ENCODE measurements around the gene YIF1A.
"Not testable (repeated sequence)": the region's sequence is repeated elsewhere in the genome, so short reads cannot be mapped to it uniquely, and the experiment has no call there.

Gene YIF1A

DNA sequence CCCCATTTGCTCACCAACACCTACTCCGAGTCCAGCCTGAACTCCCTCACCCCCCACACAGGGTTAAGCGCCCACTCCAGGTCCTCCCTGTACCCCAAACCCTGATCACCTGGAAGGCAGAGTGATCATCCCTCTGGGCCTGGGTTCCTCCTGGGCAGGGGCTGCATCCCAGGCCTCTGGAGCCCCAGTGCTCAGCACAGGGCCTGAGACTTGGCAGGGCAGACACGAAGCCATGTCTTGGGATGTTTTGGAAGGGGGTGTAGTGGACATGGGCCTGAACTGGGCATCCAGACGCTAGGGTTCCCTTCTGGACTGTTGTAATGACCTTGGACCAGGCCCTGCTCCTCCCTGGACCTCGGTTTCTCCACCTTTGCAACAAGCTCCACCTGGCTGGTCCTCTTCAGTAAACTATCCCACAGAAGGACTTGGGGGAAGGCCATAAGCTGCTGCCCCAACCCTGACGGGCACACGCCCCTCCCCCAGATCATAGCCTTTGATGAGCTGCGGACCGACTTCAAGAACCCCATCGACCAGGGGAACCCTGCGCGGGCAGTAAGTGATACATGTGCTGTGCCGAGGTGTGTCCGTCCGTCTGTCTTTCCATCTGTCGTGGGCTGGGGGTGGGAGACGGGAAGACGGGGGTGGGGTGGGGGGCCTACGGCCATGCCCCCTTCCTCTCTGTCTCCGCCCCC lies 7.0 kb downstream of the YIF1A start:
- no peak overlapping the region for H3K4me3 ChIP-seq (ENCODE audit: low read depth, low read length)
- H3K9me3 ChIP-seq (ENCODE audit: control insufficient read depth, insufficient read depth, low read length): no peaks in the 10 kb centered on the region
- no peaks in the 10 kb centered on the region for H3K27me3 ChIP-seq (ENCODE audit: control insufficient read depth, insufficient read depth, low read length)
- H3K9ac ChIP-seq (ENCODE audit: low read depth, low read length): no peak overlapping the region
- no peak overlapping the region for H3K27ac ChIP-seq (ENCODE audit: low read depth, low read length)
- H3K36me3 ChIP-seq (ENCODE audit: control insufficient read depth, insufficient read depth, low read length): peaks cover 19% of the 10 kb centered on the region
- peaks cover 9% of the 10 kb centered on the region for H3K4me1 ChIP-seq (ENCODE audit: control insufficient read depth, insufficient read depth, low read length)

DNA sequence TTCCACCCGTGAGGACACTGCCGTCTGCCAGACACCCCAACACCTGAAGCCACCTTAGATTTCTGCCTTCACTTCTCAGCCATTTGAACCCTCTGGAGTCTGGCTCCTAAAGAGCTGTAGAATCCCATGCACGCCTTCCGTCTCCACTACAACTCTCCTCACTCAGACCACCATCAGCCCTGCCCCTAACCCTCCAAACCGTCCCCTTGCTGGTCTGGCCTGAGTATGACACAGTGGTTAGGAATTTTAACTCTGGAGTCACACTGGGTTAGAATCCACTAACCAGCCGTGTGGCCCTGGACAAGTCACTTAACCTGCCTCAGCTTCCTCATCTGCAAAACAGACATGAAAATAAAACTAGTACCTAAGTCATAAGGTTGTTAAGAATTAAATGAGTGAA lies 7.9 kb downstream of the YIF1A start:
- Histone ChIP-seq H3K4me3 (ENCODE audit: low read depth, low read length) (no peak overlapping the region), H3K27me3 (ENCODE audit: control insufficient read depth, insufficient read depth, low read length) (no peaks in the 10 kb centered on the region), H3K4me1 (ENCODE audit: control insufficient read depth, insufficient read depth, low read length) (peaks cover 9% of the 10 kb centered on the region), H3K36me3 (ENCODE audit: control insufficient read depth, insufficient read depth, low read length) (peaks cover 23% of the 10 kb centered on the region), H3K9ac (ENCODE audit: low read depth, low read length) (no peak overlapping the region), H3K27ac (ENCODE audit: low read depth, low read length) (no peak overlapping the region), H3K9me3 (ENCODE audit: control insufficient read depth, insufficient read depth, low read length) (no peaks in the 10 kb centered on the region)

DNA sequence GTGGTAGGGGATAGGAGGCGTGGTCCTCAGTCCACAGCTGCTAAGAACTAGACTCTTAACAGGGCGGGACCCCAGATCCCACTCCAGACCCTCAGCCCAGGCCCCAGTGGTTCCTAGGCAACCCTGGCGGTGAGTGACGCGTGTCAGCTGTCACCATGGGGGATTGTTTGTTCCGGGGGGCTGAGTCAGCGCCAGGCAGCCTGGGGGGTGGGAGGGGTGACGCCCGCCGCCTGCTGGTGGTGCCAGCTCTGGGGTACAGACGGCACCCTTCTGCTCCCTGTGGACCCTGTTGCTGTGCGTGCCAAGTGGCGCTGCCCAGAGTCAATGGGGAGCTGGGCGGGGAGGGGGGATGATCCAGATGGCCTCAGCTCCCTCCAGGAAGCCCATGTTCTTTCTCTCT lies 8.5 kb downstream of the YIF1A start:
- Histone ChIP-seq H3K9ac (ENCODE audit: low read depth, low read length) (no peak overlapping the region), H3K36me3 (ENCODE audit: control insufficient read depth, insufficient read depth, low read length) (peaks cover 20% of the 10 kb centered on the region), H3K27me3 (ENCODE audit: control insufficient read depth, insufficient read depth, low read length) (no peaks in the 10 kb centered on the region), H3K27ac (ENCODE audit: low read depth, low read length) (no peak overlapping the region), H3K9me3 (ENCODE audit: control insufficient read depth, insufficient read depth, low read length) (no peaks in the 10 kb centered on the region), H3K4me3 (ENCODE audit: low read depth, low read length) (no peak overlapping the region), H3K4me1 (ENCODE audit: control insufficient read depth, insufficient read depth, low read length) (peaks cover 9% of the 10 kb centered on the region)

DNA sequence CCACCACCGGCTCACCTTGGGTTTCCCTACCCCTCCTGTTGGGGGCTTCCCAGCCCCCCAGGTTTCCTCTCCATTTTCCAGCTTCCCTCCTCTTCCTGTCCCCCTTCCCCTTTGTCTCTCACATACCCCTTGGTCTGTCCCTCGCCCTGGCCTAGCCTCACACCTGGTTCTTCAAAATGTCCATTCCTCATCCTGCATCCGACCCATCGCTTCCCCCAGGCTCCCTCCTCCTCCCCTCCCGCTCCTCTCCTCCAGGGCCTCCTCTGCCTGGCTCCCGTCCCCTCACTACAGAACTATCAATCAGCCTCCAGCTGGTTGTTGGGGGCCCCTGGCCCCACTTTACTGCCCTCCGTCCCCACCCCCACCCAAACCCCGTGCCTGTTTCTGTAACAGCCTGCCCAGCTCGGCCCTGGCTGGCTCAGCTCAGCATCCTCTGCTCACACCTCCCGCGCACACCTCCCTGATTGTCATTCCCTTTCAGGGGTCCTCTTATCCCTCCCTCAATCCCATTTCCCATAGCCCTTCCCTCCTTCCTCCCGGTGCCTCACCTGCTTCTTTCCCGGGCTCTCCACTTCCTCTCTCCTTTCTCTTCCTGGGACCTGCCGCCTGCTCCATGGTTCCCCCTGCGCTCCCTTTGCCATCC lies 9.7 kb downstream of the YIF1A start:
- Histone ChIP-seq H3K9me3 (ENCODE audit: control insufficient read depth, insufficient read depth, low read length) (no peaks in the 10 kb centered on the region), H3K9ac (ENCODE audit: low read depth, low read length) (no peak overlapping the region), H3K36me3 (ENCODE audit: control insufficient read depth, insufficient read depth, low read length) (peaks cover 17% of the 10 kb centered on the region), H3K4me1 (ENCODE audit: control insufficient read depth, insufficient read depth, low read length) (peaks cover 9% of the 10 kb centered on the region), H3K4me3 (ENCODE audit: low read depth, low read length) (peak overlapping the region; percentile 45), H3K27ac (ENCODE audit: low read depth, low read length) (no peak overlapping the region), H3K27me3 (ENCODE audit: control insufficient read depth, insufficient read depth, low read length) (no peaks in the 10 kb centered on the region)

DNA sequence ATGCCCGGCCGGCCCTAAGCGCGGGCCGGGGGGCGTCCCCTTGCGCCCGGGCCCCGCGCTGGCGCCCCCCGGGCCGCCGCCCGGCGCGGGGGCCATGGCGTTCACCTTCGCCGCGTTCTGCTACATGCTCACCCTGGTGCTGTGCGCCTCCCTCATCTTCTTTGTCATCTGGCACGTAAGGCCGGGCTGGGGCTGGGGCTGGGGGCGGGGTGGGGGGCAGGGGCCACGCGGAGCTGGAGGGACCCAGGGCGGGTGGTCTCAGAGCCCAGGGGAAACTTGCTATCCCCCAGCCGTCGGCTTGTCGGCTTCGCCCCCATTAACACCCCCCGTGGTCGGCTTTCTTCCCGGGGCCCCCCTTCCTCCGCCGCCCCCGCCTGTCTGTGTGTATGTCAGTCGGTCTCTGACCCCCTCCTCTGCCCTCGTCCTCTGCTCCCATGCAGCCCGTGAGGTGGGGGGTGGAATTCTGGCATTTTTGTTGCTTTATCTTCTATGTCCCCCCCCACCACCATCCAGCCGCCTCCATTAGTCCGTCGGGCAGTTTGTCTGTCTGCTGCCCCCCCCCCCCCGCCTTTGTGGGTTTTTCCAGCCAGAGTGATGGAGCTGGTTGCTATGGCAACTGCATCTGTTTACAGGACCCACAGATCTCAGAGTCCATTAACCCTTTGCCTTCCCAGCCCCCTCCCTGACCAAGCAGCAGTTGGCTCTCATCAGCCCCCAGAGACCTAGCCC lies 10.4 kb downstream of the YIF1A start:
- Histone ChIP-seq H3K27me3 (ENCODE audit: control insufficient read depth, insufficient read depth, low read length) (no peaks in the 10 kb centered on the region), H3K4me1 (ENCODE audit: control insufficient read depth, insufficient read depth, low read length) (peaks cover 9% of the 10 kb centered on the region), H3K4me3 (ENCODE audit: low read depth, low read length) (peak overlapping the region; percentile 55), H3K27ac (ENCODE audit: low read depth, low read length) (no peak overlapping the region), H3K36me3 (ENCODE audit: control insufficient read depth, insufficient read depth, low read length) (peaks cover 20% of the 10 kb centered on the region), H3K9ac (ENCODE audit: low read depth, low read length) (no peak overlapping the region), H3K9me3 (ENCODE audit: control insufficient read depth, insufficient read depth, low read length) (no peaks in the 10 kb centered on the region)

DNA sequence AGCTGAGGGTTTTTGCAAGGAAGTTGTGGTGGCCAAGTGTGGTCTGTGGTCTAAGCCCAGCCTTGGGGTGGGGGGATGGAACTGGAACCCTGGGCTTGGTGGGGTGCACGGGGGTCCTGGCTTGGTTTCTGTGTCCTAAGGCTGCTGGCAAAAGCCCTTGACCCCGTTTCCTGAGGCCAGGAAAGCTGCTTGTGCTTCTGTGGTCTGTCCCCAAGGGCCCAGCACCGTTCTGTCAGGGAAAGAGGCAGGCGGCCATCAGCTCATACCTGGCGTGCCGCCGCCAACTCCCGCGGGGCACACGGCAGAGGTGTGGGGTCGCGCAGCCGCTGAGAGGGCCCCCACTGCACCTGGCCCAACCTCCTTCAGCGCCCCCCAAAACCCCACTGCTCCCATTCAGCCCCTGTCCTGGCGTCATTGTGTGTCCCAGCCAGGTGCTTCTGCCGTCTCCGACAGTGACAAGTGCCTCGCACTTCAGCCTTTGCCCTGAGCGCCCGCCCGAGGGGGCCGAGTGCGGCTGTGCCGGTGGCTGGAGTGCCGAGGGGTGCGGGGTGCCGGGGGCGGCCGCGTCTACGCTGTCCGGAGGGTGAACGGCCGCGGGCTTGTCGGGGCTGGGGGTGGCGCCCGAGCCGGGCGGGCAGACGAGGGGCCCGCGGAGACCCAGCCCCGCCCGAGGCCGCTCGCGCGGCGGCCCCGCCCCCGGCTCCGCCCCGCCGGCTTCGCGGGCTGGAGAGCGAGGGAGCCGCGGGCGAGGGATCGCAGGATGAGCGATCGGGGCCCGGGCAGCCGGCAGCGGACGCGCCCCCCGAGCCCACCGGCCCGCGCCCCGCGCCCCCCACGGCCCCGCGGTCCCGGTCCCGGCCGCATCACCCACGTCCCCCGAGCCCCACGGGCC lies 11.2 kb downstream of the YIF1A start, which contains the start of gene CNIH2:
CNIH2 (plus strand) TSS at position 705 of the 892 bp plus-strand sequence. CDS start 282 bp downstream, outside the sequence.
- peak within 1 kb of the TSS; percentile 60 for H3K4me3 ChIP-seq (ENCODE audit: low read depth, low read length)
- H3K27ac ChIP-seq (ENCODE audit: low read depth, low read length): peak within 1 kb of the TSS; percentile 20
- no peak within 1 kb of the TSS for H3K9ac ChIP-seq (ENCODE audit: low read depth, low read length)
- H3K36me3 ChIP-seq (ENCODE audit: control insufficient read depth, insufficient read depth, low read length): peaks cover 25% of the 10 kb centered on the region
- H3K4me1 ChIP-seq (ENCODE audit: control insufficient read depth, insufficient read depth, low read length): peaks cover 5% of the 10 kb centered on the region
- no peaks in the 10 kb centered on the region for H3K9me3 ChIP-seq (ENCODE audit: control insufficient read depth, insufficient read depth, low read length)
- no peaks in the 10 kb centered on the region for H3K27me3 ChIP-seq (ENCODE audit: control insufficient read depth, insufficient read depth, low read length)

DNA sequence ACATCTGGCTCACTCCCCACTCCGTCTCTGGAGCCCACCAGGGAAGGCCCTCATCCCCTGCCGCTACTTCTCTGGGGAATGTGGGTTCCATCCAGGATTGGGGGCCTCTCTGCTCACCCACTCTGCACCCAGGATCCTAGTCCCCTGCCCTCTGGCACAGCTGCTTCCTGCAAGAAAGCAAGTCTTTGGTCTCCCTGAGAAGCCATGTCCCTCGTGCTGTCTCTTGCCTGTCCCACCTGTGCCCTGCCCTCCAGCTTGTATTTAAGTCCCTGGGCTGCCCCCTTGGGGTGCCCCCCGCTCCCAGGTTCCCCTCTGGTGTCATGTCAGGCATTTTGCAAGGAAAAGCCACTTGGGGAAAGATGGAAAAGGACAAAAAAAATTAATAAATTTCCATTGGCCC lies 11.9 kb downstream of the YIF1A start:
- H3K9me3 ChIP-seq (ENCODE audit: control insufficient read depth, insufficient read depth, low read length); H3K9ac ChIP-seq (ENCODE audit: low read depth, low read length); H3K27ac ChIP-seq (ENCODE audit: low read depth, low read length); H3K4me3 ChIP-seq (ENCODE audit: low read depth, low read length); H3K4me1 ChIP-seq (ENCODE audit: control insufficient read depth, insufficient read depth, low read length); H3K27me3 ChIP-seq (ENCODE audit: control insufficient read depth, insufficient read depth, low read length): not testable (repeated sequence)
- peaks cover 32% of the 10 kb centered on the region for H3K36me3 ChIP-seq (ENCODE audit: control insufficient read depth, insufficient read depth, low read length)

DNA sequence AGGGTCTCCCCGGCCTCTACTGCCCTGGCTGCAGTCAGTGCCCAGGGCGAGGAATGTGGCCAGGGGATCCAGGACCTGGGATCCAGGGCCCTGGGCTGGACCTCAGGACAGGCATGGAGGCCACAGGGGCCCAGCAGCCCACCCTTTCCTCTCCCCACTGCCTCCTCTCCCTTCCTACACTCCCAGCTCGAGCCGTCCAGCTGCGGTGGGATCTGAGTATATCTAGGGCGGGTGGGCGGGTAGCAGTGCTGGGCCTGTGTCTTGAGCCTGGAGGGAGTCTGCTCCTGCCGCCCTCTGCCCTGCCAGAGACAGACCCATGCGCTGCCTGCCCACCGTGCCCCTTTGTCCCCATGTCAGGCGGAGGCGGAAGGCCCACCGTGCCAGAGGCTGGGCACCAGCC lies 12.3 kb downstream of the YIF1A start:
- H3K27ac ChIP-seq (ENCODE audit: low read depth, low read length); H3K4me1 ChIP-seq (ENCODE audit: control insufficient read depth, insufficient read depth, low read length); H3K27me3 ChIP-seq (ENCODE audit: control insufficient read depth, insufficient read depth, low read length); H3K4me3 ChIP-seq (ENCODE audit: low read depth, low read length); H3K9ac ChIP-seq (ENCODE audit: low read depth, low read length); H3K9me3 ChIP-seq (ENCODE audit: control insufficient read depth, insufficient read depth, low read length): not testable (repeated sequence)
- peaks cover 36% of the 10 kb centered on the region for H3K36me3 ChIP-seq (ENCODE audit: control insufficient read depth, insufficient read depth, low read length)

DNA sequence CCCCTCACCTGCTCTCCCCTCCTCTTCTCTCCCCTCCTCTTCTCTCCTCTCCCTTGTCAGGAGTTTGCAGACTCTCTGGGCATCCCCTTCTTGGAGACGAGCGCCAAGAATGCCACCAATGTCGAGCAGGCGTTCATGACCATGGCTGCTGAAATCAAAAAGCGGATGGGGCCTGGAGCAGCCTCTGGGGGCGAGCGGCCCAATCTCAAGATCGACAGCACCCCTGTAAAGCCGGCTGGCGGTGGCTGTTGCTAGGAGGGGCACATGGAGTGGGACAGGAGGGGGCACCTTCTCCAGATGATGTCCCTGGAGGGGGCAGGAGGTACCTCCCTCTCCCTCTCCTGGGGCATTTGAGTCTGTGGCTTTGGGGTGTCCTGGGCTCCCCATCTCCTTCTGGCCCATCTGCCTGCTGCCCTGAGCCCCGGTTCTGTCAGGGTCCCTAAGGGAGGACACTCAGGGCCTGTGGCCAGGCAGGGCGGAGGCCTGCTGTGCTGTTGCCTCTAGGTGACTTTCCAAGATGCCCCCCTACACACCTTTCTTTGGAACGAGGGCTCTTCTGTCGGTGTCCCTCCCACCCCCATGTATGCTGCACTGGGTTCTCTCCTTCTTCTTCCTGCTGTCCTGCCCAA lies 12.8 kb downstream of the YIF1A start:
- H3K9me3 ChIP-seq (ENCODE audit: control insufficient read depth, insufficient read depth, low read length): no peaks in the 10 kb centered on the region
- no peak overlapping the region for H3K4me3 ChIP-seq (ENCODE audit: low read depth, low read length)
- H3K27ac ChIP-seq (ENCODE audit: low read depth, low read length): no peak overlapping the region
- no peaks in the 10 kb centered on the region for H3K27me3 ChIP-seq (ENCODE audit: control insufficient read depth, insufficient read depth, low read length)
- H3K4me1 ChIP-seq (ENCODE audit: control insufficient read depth, insufficient read depth, low read length): no peaks in the 10 kb centered on the region
- H3K9ac ChIP-seq (ENCODE audit: low read depth, low read length): no peak overlapping the region
- H3K36me3 ChIP-seq (ENCODE audit: control insufficient read depth, insufficient read depth, low read length): peaks cover 38% of the 10 kb centered on the region

DNA sequence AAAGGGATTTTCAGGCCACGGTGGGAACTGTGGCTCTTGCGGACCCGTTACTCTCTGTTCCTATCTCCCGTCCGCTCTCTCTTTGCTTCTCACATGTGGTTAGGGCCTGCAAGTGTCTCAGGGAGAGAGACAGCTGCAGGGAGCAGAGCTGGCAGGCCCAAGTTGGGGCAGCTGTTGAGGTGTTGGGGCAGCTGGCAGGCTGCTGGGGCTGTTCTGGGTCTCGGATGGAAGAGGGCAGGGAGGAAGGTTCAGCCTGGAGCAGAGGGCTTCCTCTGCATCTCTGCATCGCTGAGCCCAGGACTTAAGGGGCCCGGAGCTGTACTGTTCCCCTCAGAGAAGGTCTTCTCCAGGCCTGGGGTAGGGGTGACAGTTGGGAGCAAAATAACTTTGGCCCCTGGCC lies 13.5 kb downstream of the YIF1A start:
- Histone ChIP-seq H3K4me1 (ENCODE audit: control insufficient read depth, insufficient read depth, low read length) (no peaks in the 10 kb centered on the region), H3K27me3 (ENCODE audit: control insufficient read depth, insufficient read depth, low read length) (no peaks in the 10 kb centered on the region), H3K27ac (ENCODE audit: low read depth, low read length) (no peak overlapping the region), H3K36me3 (ENCODE audit: control insufficient read depth, insufficient read depth, low read length) (peaks cover 38% of the 10 kb centered on the region), H3K4me3 (ENCODE audit: low read depth, low read length) (no peak overlapping the region), H3K9ac (ENCODE audit: low read depth, low read length) (no peak overlapping the region), H3K9me3 (ENCODE audit: control insufficient read depth, insufficient read depth, low read length) (no peaks in the 10 kb centered on the region)

Data from HUES48 (cell line).